H1 (cell line): Measurements from ENCODE around the gene NLRP10. TPM values are rescaled to one million over a fixed set of nuclear protein-coding genes. Genes with fewer than 3 reads are reported as not detected.

ENCODE experiments used
- CTCF ChIA-PET: fragments of 300-600 bp; sonication (Branson Sonifier 250); formaldehyde crosslinking; loops from one replicate; lab custom pipeline; 2021; ENCODE audit not compliant: partially characterized antibody; lab: Charles Lee
- POLR2A ChIA-PET: fragments of 300-600 bp; sonication (Branson Sonifier 250); formaldehyde crosslinking; loops from one replicate; lab custom pipeline; 2021; ENCODE audit warnings: inconsistent platforms; ENCODE audit not compliant: partially characterized antibody; lab: Charles Lee
- DNase-seq, 2 experiments: peaks; one replicate each; pipeline versions ENCODE4 v3.0.0 to v3.0.0-alpha.2; 2010 to 2022; ENCODE audit warnings: low spot score in 2 of 2, low read depth in 1 of 2, mixed read lengths in 1 of 2
- FAIRE-seq: peaks from 2 replicates; lab custom pipeline; 2011; peaks lifted over from hg19 to GRCh38; lab: Jason Lieb, UNC
- H2AFZ ChIP-seq: 2 replicates; pipeline ENCODE4 v1.8.1; 2012; ENCODE audit warnings: low read length, inconsistent platforms
- H2AK5ac ChIP-seq: 2 replicates; pipeline ENCODE4 v1.6.1; 2013; ENCODE audit warnings: low read depth, low read length
- H2BK120ac ChIP-seq: replicated peaks from 2 replicates; pipeline ENCODE3; 2013; ENCODE audit warnings: low read depth, low read length, inconsistent platforms
- H2BK12ac ChIP-seq: 2 replicates; pipeline ENCODE4 v1.6.1; 2013; ENCODE audit warnings: low read depth, low read length
- H2BK15ac ChIP-seq: 2 replicates; pipeline ENCODE4 v1.6.1; 2013; ENCODE audit warnings: low read length
- H2BK20ac ChIP-seq: 2 replicates; pipeline ENCODE4 v1.6.1; 2013; ENCODE audit warnings: low read length
- H2BK5ac ChIP-seq: 2 replicates; pipeline ENCODE4 v1.6.1; 2013; ENCODE audit warnings: low read depth, low read length
- H3K14ac ChIP-seq: 2 replicates; pipeline ENCODE4 v1.6.1; 2013; ENCODE audit warnings: inconsistent platforms; ENCODE audit not compliant: insufficient read length
- H3K18ac ChIP-seq: 2 replicates; pipeline ENCODE4 v1.6.1; 2013; ENCODE audit warnings: low read length; ENCODE audit errors: extremely low read depth
- H3K23ac ChIP-seq: 2 replicates; pipeline ENCODE4 v1.6.1; 2013; ENCODE audit warnings: inconsistent platforms; ENCODE audit not compliant: insufficient read length
- H3K23me2 ChIP-seq: 2 replicates; pipeline ENCODE4 v1.6.1; 2013; ENCODE audit warnings: low read depth, low read length
- H3K27ac ChIP-seq: 2 replicates; pipeline ENCODE4 v1.6.1; 2011; ENCODE audit warnings: low read depth, low read length, inconsistent platforms
- H3K27me3 ChIP-seq, 4 experiments: replicated peaks in 1 of 4; 1 replicate in 1 of 4; 2 replicates in 3 of 4; pipeline versions ENCODE4 v1.6.1 to v1.8.1; 2011 to 2013; ENCODE audit warnings: low read length in 3 of 4, mild to moderate bottlenecking in 3 of 4, inconsistent platforms in 2 of 4, mixed read lengths in 2 of 4, moderate library complexity in 1 of 4; ENCODE audit not compliant: control insufficient read depth in 3 of 4, insufficient read depth in 3 of 4; ENCODE audit errors: extremely low read depth in 1 of 4
- H3K36me3 ChIP-seq, 4 experiments: 2 replicates each; pipeline versions ENCODE4 v1.6.1 to v1.8.1; 2011 to 2013; ENCODE audit warnings: mild to moderate bottlenecking in 4 of 4, low read length in 3 of 4, moderate library complexity in 2 of 4, control low read depth in 1 of 4, inconsistent platforms in 1 of 4; ENCODE audit not compliant: insufficient read depth in 4 of 4, control insufficient read depth in 2 of 4
- H3K4ac ChIP-seq: replicated peaks from 2 replicates; pipeline ENCODE3; 2013; ENCODE audit warnings: low read length, low read depth, mixed read lengths, inconsistent platforms; ENCODE audit not compliant: insufficient read length
- H3K4me1 ChIP-seq, 4 experiments: replicated peaks in 1 of 4; 1 replicate in 1 of 4; 2 replicates in 3 of 4; pipeline versions ENCODE4 v1.6.1 to v1.8.1; 2011 to 2013; ENCODE audit warnings: low read length in 3 of 4, inconsistent platforms in 2 of 4, mixed read lengths in 1 of 4; ENCODE audit not compliant: insufficient read depth in 4 of 4, control insufficient read depth in 3 of 4
- H3K4me2 ChIP-seq, 2 experiments: 2 replicates each; pipeline versions ENCODE4 v1.6.1 to v1.8.1; 2011 to 2013; ENCODE audit warnings: low read depth in 2 of 2, low read length in 2 of 2, control low read depth in 1 of 2, inconsistent platforms in 1 of 2, mild to moderate bottlenecking in 1 of 2; ENCODE audit not compliant: insufficient read depth in 1 of 2
- H3K4me3 ChIP-seq, 4 experiments: fragments of 200-600, 300-600 bp in 1 of 4; sonication (generic), shearing (Covaris generic), sonication (Bioruptor Twin) in 1 of 4; 2 replicates each; pipeline versions ENCODE4 v1.5.1 to v1.8.1; 2011 to 2016; ENCODE audit warnings: low read length in 4 of 4, low read depth in 3 of 4, control low read depth in 2 of 4, inconsistent platforms in 2 of 4, mild to moderate bottlenecking in 2 of 4, mixed read lengths in 1 of 4, moderate library complexity in 1 of 4; ENCODE audit not compliant: insufficient read depth in 2 of 4; ENCODE audit errors: extremely low read depth in 1 of 4
- H3K56ac ChIP-seq: replicated peaks from 2 replicates; pipeline ENCODE3; 2013; ENCODE audit warnings: low read depth, mild to moderate bottlenecking, mixed read lengths, low read length, inconsistent platforms; ENCODE audit not compliant: insufficient read length
- H3K79me1 ChIP-seq: 2 replicates; pipeline ENCODE4 v1.6.1; 2013; ENCODE audit warnings: low read depth, low read length, control low read depth
- H3K79me2 ChIP-seq, 2 experiments: 2 replicates each; pipeline versions ENCODE4 v1.6.1 to v1.8.1; 2012 to 2013; ENCODE audit warnings: low read length in 2 of 2, mild to moderate bottlenecking in 2 of 2, inconsistent platforms in 1 of 2; ENCODE audit not compliant: insufficient read depth in 2 of 2, control insufficient read depth in 1 of 2
- H3K9ac ChIP-seq, 4 experiments: replicated peaks in 1 of 4; 1 replicate in 1 of 4; 2 replicates in 3 of 4; pipeline versions ENCODE4 v1.6.1 to v1.8.1; 2011 to 2013; ENCODE audit warnings: low read depth in 3 of 4, low read length in 3 of 4, control low read depth in 2 of 4, mild to moderate bottlenecking in 2 of 4, moderate library complexity in 2 of 4, inconsistent platforms in 1 of 4; ENCODE audit errors: extremely low read depth in 1 of 4
- H3K9me3 ChIP-seq, 2 experiments: 2 replicates each; pipeline versions ENCODE4 v1.6.1 to v1.8.1; 2012 to 2013; ENCODE audit warnings: mild to moderate bottlenecking in 2 of 2, moderate library complexity in 2 of 2, control low read depth in 1 of 2, inconsistent platforms in 1 of 2, low read depth in 1 of 2, low read length in 1 of 2, mixed read lengths in 1 of 2; ENCODE audit not compliant: insufficient read depth in 2 of 2
- H4K20me1 ChIP-seq, 2 experiments: replicated peaks in 1 of 2; 2 replicates each; pipeline versions ENCODE3 to v1.8.1; 2011 to 2013; ENCODE audit warnings: inconsistent platforms in 2 of 2, low read length in 2 of 2, mild to moderate bottlenecking in 1 of 2; ENCODE audit not compliant: insufficient read depth in 2 of 2, control insufficient read depth in 1 of 2
- H4K5ac ChIP-seq: 2 replicates; pipeline ENCODE4 v1.6.1; 2013; ENCODE audit warnings: low read length, low read depth, mixed read lengths, inconsistent platforms; ENCODE audit not compliant: insufficient read length
- H4K8ac ChIP-seq: 2 replicates; pipeline ENCODE4 v1.8.0; 2013; ENCODE audit warnings: mild to moderate bottlenecking, moderate library complexity, low read length, inconsistent platforms; ENCODE audit not compliant: insufficient read depth; ENCODE audit errors: extremely low read depth
- H4K91ac ChIP-seq: replicated peaks from 2 replicates; pipeline ENCODE3; 2013; ENCODE audit warnings: low read length, mixed read lengths, inconsistent platforms; ENCODE audit not compliant: insufficient read length
- CEBPB ChIP-seq: IDR thresholded peaks from 2 replicates; pipeline ENCODE4 v1.6.1; 2012; ENCODE audit warnings: low read depth, low read length
- CHD2 ChIP-seq: IDR thresholded peaks from 2 replicates; pipeline ENCODE4 v1.6.1; 2012; ENCODE audit warnings: low read length, improper control_type of control experiment
- CTBP2 ChIP-seq: IDR thresholded peaks from 2 replicates; pipeline ENCODE4 v1.7.0; 2011; ENCODE audit warnings: borderline replicate concordance, mild to moderate bottlenecking, moderate library complexity, mixed read lengths, low read length; ENCODE audit not compliant: insufficient read depth, insufficient read length
- CTCF ChIP-seq, 3 experiments: IDR thresholded peaks; 1 replicate in 2 of 3; 2 replicates in 1 of 3; pipeline versions ENCODE4 v1.5.1 to v1.6.1; 2011; ENCODE audit warnings: low read length in 3 of 3, mild to moderate bottlenecking in 3 of 3, inconsistent platforms in 2 of 3, low read depth in 1 of 3, moderate library complexity in 1 of 3; ENCODE audit not compliant: insufficient read depth in 1 of 3; ENCODE audit errors: control extremely low read depth in 1 of 3
- HDAC2 ChIP-seq, 2 experiments: fragments of 300-600 bp in 1 of 2; sonication (generic) in 1 of 2; IDR thresholded peaks; 2 replicates each; pipeline ENCODE4 v1.6.1; 2011 to 2012; ENCODE audit warnings: low read depth in 2 of 2, low read length in 2 of 2, mild to moderate bottlenecking in 2 of 2, moderate library complexity in 2 of 2, borderline replicate concordance in 1 of 2, inconsistent platforms in 1 of 2
- HDAC6 ChIP-seq: IDR thresholded peaks from one replicate; pipeline ENCODE4 v1.7.1; 2012; ENCODE audit warnings: low read depth, mild to moderate bottlenecking, inconsistent platforms, low read length, moderate library complexity
- JUN ChIP-seq: IDR thresholded peaks from 2 replicates; pipeline ENCODE4 v1.6.1; 2011; ENCODE audit warnings: low read depth, mild to moderate bottlenecking, improper control_type of control experiment, low read length
- NANOG ChIP-seq: IDR thresholded peaks from 2 replicates; pipeline ENCODE4 v1.6.1; 2011; ENCODE audit warnings: low read length, low read depth, mild to moderate bottlenecking, inconsistent platforms; ENCODE audit not compliant: insufficient read depth, poor library complexity, severe bottlenecking
- SUZ12 ChIP-seq: fragments of 200-600 bp; sonication (generic); IDR thresholded peaks from 2 replicates; pipeline ENCODE4 v1.6.1; 2012; ENCODE audit warnings: mild to moderate bottlenecking, inconsistent platforms, low read length, moderate library complexity, mixed read lengths
- TCF12 ChIP-seq: IDR thresholded peaks from 2 replicates; pipeline ENCODE4 v1.6.1; 2011; ENCODE audit warnings: low read depth, mild to moderate bottlenecking, low read length
- USF2 ChIP-seq: IDR thresholded peaks from 2 replicates; pipeline ENCODE4 v1.6.1; 2011; ENCODE audit warnings: low read length, improper control_type of control experiment
- polyA plus RNA-seq, 7 experiments: library from polyadenylated mRNA; depleted of rRNA in 3 of 7; stranded (reverse) in 5 of 7; unstranded in 2 of 7; fragments of >200 nt in 5 of 7; fragments of 200-250 nt in 2 of 7; gene quantifications; 1 replicate in 5 of 7; 2 replicates in 1 of 7; 4 replicates in 1 of 7; pipeline versions ENCODE4 v1.2.1 to v1.2.3, GENCODE V29; 2011 to 2013; ENCODE audit warnings: missing spikeins in 2 of 7, mixed read lengths in 2 of 7
- total RNA-seq: library from RNA; stranded (reverse); fragmentation: NEBNext Ultra II Directional; extraction: Animal tissue kit (Norgen Biotek cat#: 25700); gene quantifications from 2 replicates; pipeline ENCODE4 v1.2.1, GENCODE V29; 2021

Gene NLRP10
- total and polyA plus RNA-seq, 2 of the 8 experiments (the other 6 are each of a cell fraction or from before 2014, with no cell fraction given), result 0.71 TPM; not detected in 1

DNA sequence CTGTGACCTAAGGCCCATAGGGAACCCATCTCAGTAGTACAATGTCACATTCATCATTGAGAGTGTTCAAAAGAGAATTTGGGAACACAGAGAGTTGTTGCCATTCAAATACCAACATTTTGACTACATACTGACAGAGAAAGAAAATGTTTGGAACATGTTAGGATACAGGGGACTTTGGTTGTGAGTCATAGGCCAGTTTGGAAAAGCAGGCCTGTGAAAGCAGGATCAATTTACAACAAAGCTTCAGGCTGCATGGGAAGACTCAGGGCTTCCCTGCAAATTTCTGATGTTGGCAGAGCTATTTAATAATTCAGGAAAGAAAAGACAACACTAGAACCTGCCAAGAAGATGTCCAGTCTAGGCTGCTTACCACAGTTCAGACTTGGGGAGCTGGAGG, 374 bp downstream of the NLRP10 start:
- Histone ChIP-seq H2BK12ac (no peak overlapping the region), H2BK15ac (no peak overlapping the region), H4K5ac (no peak overlapping the region), H3K79me1 (no peaks in the 10 kb centered on the region), H2BK20ac (no peak overlapping the region), H3K4me2 (no peak overlapping the region), H3K23ac (no peak overlapping the region), H4K91ac (no peak overlapping the region), H2AFZ (no peak overlapping the region), H3K9me3 (no peaks in the 10 kb centered on the region), H3K18ac (no peak overlapping the region; the same call in 1 of the 2 replicates), H3K9ac (no peak overlapping the region), H3K23me2 (no peaks in the 10 kb centered on the region), H3K27me3 (no peaks in the 10 kb centered on the region), H3K36me3 (no peaks in the 10 kb centered on the region), H3K27ac (no peak overlapping the region), H2AK5ac (no peak overlapping the region), H3K4me3 (no peak overlapping the region), H3K4me1 (peaks cover 0 to 2% (median under 1%) of the 10 kb centered on the region in 4 experiments; a peak in 2 of 7 replicates), H2BK120ac (no peak overlapping the region), H4K20me1 (no peaks in the 10 kb centered on the region), H3K56ac (no peak overlapping the region), H3K4ac (no peak overlapping the region), H3K14ac (no peak overlapping the region), H4K8ac (no peak overlapping the region), H3K79me2 (no peaks in the 10 kb centered on the region), H2BK5ac (no peak overlapping the region)
- DNase-seq (no peak), FAIRE-seq (no peak)
- POLR2A ChIA-PET, result interaction anchor here (1.2 kb wide), 1 partner anchor 10 kb away, joined by 3 read pairs; no protein-coding TSS in a partner anchor
- CTCF ChIA-PET, result interaction anchor here (0.6 to 2.5 kb wide), 4 partner anchors 22 to 72 kb away, joined by 3 to 10 read pairs (median 4); partner anchors contain the start of gene EIF3F
- no peak for TF ChIP-seq CTCF (IDR thresholded peaks at IDR 0.05; ENCODE audit: control extremely low read depth in 1 of 3, insufficient read depth in 1 of 3, low read depth in 1 of 3, low read length in 3 of 3)
- TF ChIP-seq TCF12, result no peak
- no peak for TF ChIP-seq SUZ12
- TF ChIP-seq HDAC2 (IDR thresholded peaks at IDR 0.05; ENCODE audit: borderline replicate concordance in 1 of 2, low read depth in 2 of 2, low read length in 2 of 2), result no peak
- TF ChIP-seq JUN, result no peak
- TF ChIP-seq HDAC6, result no peak
- no peak for TF ChIP-seq CEBPB
- no peak for TF ChIP-seq CTBP2
- TF ChIP-seq NANOG, result no peak
- no peak for TF ChIP-seq USF2
- TF ChIP-seq CHD2, result no peak
